ENCODE results near the gene RNLS. TPM values are rescaled to one million over a fixed set of nuclear protein-coding genes. Genes with fewer than 3 reads are reported as not detected.

RNLS gene
- total RNA-seq, 1 donor from 2014 or later: 7.0 TPM

DNA sequence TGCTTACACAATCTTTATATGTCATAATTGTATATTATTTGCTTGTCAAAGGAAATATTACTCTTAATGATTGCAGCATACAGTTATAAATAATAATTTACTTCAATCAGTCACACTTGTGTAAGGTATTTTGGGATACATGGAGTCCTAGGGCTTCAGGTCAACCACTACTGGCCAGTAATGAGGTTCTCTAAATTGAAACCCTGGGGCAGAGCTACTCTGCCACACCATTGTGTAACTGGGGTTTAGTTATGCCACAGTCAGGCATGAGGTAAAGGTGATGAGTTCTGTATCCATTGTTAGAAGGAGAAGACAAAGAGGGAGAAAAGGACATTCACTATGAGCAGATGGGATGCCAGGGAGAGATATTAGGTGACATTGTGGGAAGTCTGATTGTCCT is 117.4 kb downstream of the RNLS start:
- no peak for DNase-seq (ENCODE audit: extremely low spot score, unreplicated experiment)
- no peaks in the 10 kb centered on the region for H3K36me3 Mint-ChIP-seq
- no peak for TF ChIP-seq CTCF (conservative IDR thresholded peaks at IDR 0.05)
- H3K27ac Mint-ChIP-seq: no peak overlapping the region
- no peaks in the 10 kb centered on the region for H3K9me3 Mint-ChIP-seq
- H3K27me3 Mint-ChIP-seq: no peaks in the 10 kb centered on the region
- H3K4me3 Mint-ChIP-seq: no peak overlapping the region
- peaks cover 12% of the 10 kb centered on the region for H3K4me1 Mint-ChIP-seq (ENCODE audit: unreplicated experiment)

DNA sequence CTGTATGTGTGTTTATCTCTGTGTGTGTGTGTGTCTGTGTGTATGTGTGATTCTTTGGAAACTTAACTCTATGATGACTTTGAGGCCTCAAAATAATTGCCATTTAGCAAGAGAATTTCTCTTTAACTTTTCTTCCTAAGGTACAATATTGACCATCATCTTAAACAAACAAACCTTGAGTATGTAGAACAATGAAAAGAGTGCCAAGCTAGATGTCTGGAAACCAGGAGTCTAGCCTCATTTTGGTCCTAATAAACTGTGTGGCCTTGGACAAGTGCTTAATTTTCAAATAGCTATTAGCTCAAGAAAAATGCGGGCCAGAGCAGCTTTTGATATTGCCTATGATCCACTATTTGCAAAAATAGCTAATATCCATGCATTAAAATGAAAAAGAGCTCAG is 119.3 kb downstream of the RNLS start:
- Mint-ChIP-seq H3K4me3 (no peak overlapping the region), H3K36me3 (no peaks in the 10 kb centered on the region), H3K4me1 (ENCODE audit: unreplicated experiment) (peaks cover 25% of the 10 kb centered on the region), H3K9me3 (no peaks in the 10 kb centered on the region), H3K27ac (no peak overlapping the region), H3K27me3 (no peaks in the 10 kb centered on the region)
- TF ChIP-seq CTCF (conservative IDR thresholded peaks at IDR 0.05): no peak
- DNase-seq (ENCODE audit: extremely low spot score, unreplicated experiment): no peak

GRCh38 chr10:88461426-88461825 is 121.7 kb downstream of the RNLS start:
- TF ChIP-seq CTCF (conservative IDR thresholded peaks at IDR 0.05): no peak
- H3K4me3 Mint-ChIP-seq: no peak overlapping the region
- no peaks in the 10 kb centered on the region for H3K36me3 Mint-ChIP-seq
- no peak overlapping the region for H3K27ac Mint-ChIP-seq
- H3K27me3 Mint-ChIP-seq: no peaks in the 10 kb centered on the region
- H3K4me1 Mint-ChIP-seq (ENCODE audit: unreplicated experiment): peaks cover 22% of the 10 kb centered on the region
- no peak for DNase-seq (ENCODE audit: extremely low spot score, unreplicated experiment)
- H3K9me3 Mint-ChIP-seq: no peaks in the 10 kb centered on the region

DNA sequence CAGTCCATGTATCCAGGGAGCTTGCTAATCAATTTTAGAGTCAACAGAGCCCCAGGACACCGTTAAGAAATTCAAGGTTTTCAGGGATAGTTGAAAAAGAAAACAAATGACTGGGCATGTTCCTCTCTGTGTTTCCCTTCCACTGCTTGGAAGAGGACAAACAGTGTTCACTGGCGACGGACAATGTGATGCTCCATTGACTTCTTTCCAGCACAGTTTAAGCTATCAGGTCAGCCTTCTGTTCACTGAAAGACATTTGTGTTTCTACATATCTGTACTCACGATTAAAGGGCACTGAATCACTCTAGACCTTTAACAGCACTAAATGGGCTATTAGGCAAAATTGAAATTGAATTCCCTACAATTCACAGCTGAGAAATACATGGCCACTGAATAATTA is 123.6 kb downstream of the RNLS start:
- TF ChIP-seq CTCF (conservative IDR thresholded peaks at IDR 0.05): no peak
- H3K27me3 Mint-ChIP-seq: no peaks in the 10 kb centered on the region
- no peak for DNase-seq (ENCODE audit: extremely low spot score, unreplicated experiment)
- H3K36me3 Mint-ChIP-seq: no peaks in the 10 kb centered on the region
- H3K4me1 Mint-ChIP-seq (ENCODE audit: unreplicated experiment): peaks cover 19% of the 10 kb centered on the region
- H3K27ac Mint-ChIP-seq: peak overlapping the region; percentile 21
- H3K4me3 Mint-ChIP-seq: no peak overlapping the region
- H3K9me3 Mint-ChIP-seq: no peaks in the 10 kb centered on the region

GRCh38 chr10:88458209-88458608 is 124.9 kb downstream of the RNLS start:
- H3K4me1 Mint-ChIP-seq (ENCODE audit: unreplicated experiment): peaks cover 19% of the 10 kb centered on the region
- H3K36me3 Mint-ChIP-seq: no peaks in the 10 kb centered on the region
- no peaks in the 10 kb centered on the region for H3K9me3 Mint-ChIP-seq
- H3K4me3 Mint-ChIP-seq: no peak overlapping the region
- DNase-seq (ENCODE audit: extremely low spot score, unreplicated experiment): no peak
- no peak overlapping the region for H3K27ac Mint-ChIP-seq
- H3K27me3 Mint-ChIP-seq: no peaks in the 10 kb centered on the region
- no peak for TF ChIP-seq CTCF (conservative IDR thresholded peaks at IDR 0.05)

- Mint-ChIP-seq H3K27ac (no peak overlapping the region), H3K4me3 (no peak overlapping the region), H3K4me1 (ENCODE audit: unreplicated experiment) (peaks cover 19% of the 10 kb centered on the region), H3K9me3 (peaks cover 2% of the 10 kb centered on the region), H3K27me3 (no peaks in the 10 kb centered on the region), H3K36me3 (no peaks in the 10 kb centered on the region)
- no peak for TF ChIP-seq CTCF (conservative IDR thresholded peaks at IDR 0.05)
- no peak for DNase-seq (ENCODE audit: extremely low spot score, unreplicated experiment)
These were observed 125.5 kb downstream of the RNLS start for GRCh38 chr10:88457660-88458059.

All from type B pancreatic cell (in vitro differentiated cells).